DOHH2 (cell line): ENCODE results near the gene IMPDH1.
A peak's percentile ranks its signal among the peaks of the same experiment; 100 is the strongest.

ENCODE experiments used
- H3F3A ChIP-seq: fragments of 200-600 bp; sonication (generic), shearing (Covaris generic); 2 replicates; pipeline ENCODE4 v1.6.0; 2016; ENCODE audit warnings: antibody characterized with exemption, mild to moderate bottlenecking; ENCODE audit not compliant: control insufficient read depth, insufficient read depth
- H3K27ac ChIP-seq: fragments of 200-600 bp; sonication (generic); 2 replicates; pipeline ENCODE4 v1.5.1; 2014; ENCODE audit warnings: low read depth, mild to moderate bottlenecking, low read length, moderate library complexity
- H3K27me3 ChIP-seq: fragments of 200-600 bp; sonication (generic); 2 replicates; pipeline ENCODE4 v1.6.1; 2014; ENCODE audit warnings: mild to moderate bottlenecking, low read length, mixed read lengths; ENCODE audit not compliant: control insufficient read depth
- H3K36me3 ChIP-seq: fragments of 200-600 bp; sonication (generic); 2 replicates; pipeline ENCODE4 v1.6.1; 2014; ENCODE audit warnings: mild to moderate bottlenecking, low read length, moderate library complexity, mixed read lengths; ENCODE audit not compliant: control insufficient read depth
- H3K4me1 ChIP-seq: fragments of 200-600 bp; sonication (generic); 2 replicates; pipeline ENCODE4 v1.6.1; 2014; ENCODE audit warnings: mild to moderate bottlenecking, low read length, mixed read lengths; ENCODE audit not compliant: control insufficient read depth
- H3K4me2 ChIP-seq: fragments of 200-600 bp; sonication (generic); 2 replicates; pipeline ENCODE4 v1.6.0; 2014; ENCODE audit warnings: mild to moderate bottlenecking, low read length, moderate library complexity
- H3K4me3 ChIP-seq: fragments of 200-600 bp; sonication (generic); 2 replicates; pipeline ENCODE4 v1.5.1; 2014; ENCODE audit warnings: mild to moderate bottlenecking, low read length, mixed read lengths
- H3K79me2 ChIP-seq: fragments of 200-600 bp; sonication (generic); 2 replicates; pipeline ENCODE4 v1.6.1; 2014; ENCODE audit warnings: mild to moderate bottlenecking, low read length, mixed read lengths; ENCODE audit not compliant: control insufficient read depth
- H3K9me2 ChIP-seq: fragments of 200-600 bp; sonication (generic); replicated peaks from 2 replicates; pipeline ENCODE4 v1.6.1; 2014; ENCODE audit warnings: mild to moderate bottlenecking, low read length, mixed read lengths; ENCODE audit not compliant: control insufficient read depth
- H3K9me3 ChIP-seq: fragments of 200-600 bp; sonication (generic); 2 replicates; pipeline ENCODE4 v1.6.1; 2014; ENCODE audit warnings: antibody characterized with exemption, low read length, mixed read lengths; ENCODE audit not compliant: control insufficient read depth, insufficient read depth
- H4K20me1 ChIP-seq: fragments of 200-600 bp; sonication (generic); 2 replicates; pipeline ENCODE4 v1.6.0; 2014; ENCODE audit warnings: low read depth, mild to moderate bottlenecking, antibody characterized with exemption, low read length, moderate library complexity; ENCODE audit not compliant: control insufficient read depth, insufficient read depth
- EZH2phosphoT487 ChIP-seq: fragments of 200-600 bp; sonication (generic); IDR thresholded peaks from 2 replicates; pipeline ENCODE4 v1.6.1; 2017; ENCODE audit warnings: borderline replicate concordance, mild to moderate bottlenecking, antibody characterized with exemption, low read length, moderate library complexity, mixed read lengths
- TF ChIP-seq, protein P1 (sequence below): fragments of 200-600 bp; sonication (generic); IDR thresholded peaks from one replicate; pipeline ENCODE4 v1.5.1; 2014; ENCODE audit warnings: antibody characterized with exemption, mild to moderate bottlenecking, low read depth, low read length; ENCODE audit not compliant: poor library complexity, severe bottlenecking

IMPDH1 gene

DNA sequence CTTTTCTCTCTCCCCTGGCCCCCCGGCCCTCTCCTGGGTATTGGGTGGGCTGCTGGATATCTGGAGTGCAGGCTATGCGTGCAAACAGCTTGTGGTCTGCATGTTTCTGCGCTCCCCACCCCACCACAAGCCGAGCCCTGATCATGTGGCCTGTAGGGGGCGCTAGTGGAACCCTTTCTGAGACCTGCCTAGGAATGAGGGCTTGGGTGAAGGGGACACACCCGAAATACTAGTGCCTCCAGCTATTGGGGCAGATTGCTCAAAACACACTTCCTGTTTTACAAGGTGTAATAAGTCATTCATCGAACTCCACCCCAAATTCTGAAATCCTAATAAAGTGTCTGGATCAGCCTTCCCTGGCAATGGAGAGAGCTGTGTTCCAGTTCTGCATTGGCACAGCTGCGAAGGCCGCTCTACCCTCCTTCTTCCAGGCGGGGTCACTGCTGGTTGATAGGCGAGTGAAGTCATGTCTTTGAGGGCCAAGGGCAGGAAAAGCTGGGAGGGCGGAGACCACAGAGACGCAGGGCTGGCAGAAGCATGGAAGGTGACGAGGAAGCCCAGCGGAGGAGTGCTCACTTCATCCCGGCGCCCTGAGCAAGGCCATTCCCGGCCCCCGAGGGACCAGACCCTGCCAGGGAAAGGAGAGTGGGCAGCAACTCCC is 28.5 kb downstream of the IMPDH1 start:
- peaks cover 10% of the 10 kb centered on the region for H3K27me3 ChIP-seq
- no peaks in the 10 kb centered on the region for H3K79me2 ChIP-seq
- H3K27ac ChIP-seq = no peak overlapping the region
- no peaks in the 10 kb centered on the region for H3K9me3 ChIP-seq
- no peaks in the 10 kb centered on the region for H3K9me2 ChIP-seq
- no peak overlapping the region for H3K4me2 ChIP-seq
- H4K20me1 ChIP-seq = no peaks in the 10 kb centered on the region
- no peaks in the 10 kb centered on the region for H3F3A ChIP-seq
- 0 out of 2 replicates have a peak, but pooled peaks cover 5% of the 10 kb centered on the region for H3K4me1 ChIP-seq
- H3K36me3 ChIP-seq = no peaks in the 10 kb centered on the region
- H3K4me3 ChIP-seq = no peak overlapping the region
- no peak for TF ChIP-seq EZH2phosphoT487
- TF ChIP-seq, protein P1, sequence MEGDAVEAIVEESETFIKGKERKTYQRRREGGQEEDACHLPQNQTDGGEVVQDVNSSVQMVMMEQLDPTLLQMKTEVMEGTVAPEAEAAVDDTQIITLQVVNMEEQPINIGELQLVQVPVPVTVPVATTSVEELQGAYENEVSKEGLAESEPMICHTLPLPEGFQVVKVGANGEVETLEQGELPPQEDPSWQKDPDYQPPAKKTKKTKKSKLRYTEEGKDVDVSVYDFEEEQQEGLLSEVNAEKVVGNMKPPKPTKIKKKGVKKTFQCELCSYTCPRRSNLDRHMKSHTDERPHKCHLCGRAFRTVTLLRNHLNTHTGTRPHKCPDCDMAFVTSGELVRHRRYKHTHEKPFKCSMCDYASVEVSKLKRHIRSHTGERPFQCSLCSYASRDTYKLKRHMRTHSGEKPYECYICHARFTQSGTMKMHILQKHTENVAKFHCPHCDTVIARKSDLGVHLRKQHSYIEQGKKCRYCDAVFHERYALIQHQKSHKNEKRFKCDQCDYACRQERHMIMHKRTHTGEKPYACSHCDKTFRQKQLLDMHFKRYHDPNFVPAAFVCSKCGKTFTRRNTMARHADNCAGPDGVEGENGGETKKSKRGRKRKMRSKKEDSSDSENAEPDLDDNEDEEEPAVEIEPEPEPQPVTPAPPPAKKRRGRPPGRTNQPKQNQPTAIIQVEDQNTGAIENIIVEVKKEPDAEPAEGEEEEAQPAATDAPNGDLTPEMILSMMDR = peak; percentile 100

DNA sequence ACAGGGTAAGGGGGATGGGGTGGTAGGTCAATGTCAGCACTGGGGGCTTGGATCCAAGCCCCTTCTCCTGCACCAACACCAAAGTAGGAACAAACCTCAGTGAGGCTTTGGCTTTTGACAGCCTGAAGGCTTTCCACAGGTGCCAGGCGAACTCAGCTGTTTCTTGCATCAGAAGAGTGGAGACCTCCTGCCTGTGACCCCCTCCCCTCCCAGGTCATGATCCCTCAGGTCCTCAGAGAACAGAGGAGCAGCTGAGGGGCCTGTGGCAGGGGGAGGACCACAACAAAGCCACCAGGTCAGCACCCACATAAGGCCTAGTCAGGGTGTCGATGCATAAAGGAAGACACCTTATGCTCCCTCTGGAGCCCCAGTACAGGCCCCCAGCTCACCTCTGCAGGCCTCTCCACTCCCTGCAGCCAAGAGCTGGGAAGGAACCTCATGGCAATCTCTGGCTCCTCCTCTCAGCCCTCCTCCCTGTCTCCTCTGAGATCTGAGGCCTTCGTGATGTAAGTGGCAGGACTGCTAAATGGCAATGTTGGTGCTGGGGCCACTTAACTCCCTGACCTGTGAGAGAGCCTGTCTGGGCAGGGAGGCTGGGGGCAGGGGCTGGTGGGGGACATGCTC is 29.2 kb downstream of the IMPDH1 start:
- H3K9me3 ChIP-seq = no peaks in the 10 kb centered on the region
- H4K20me1 ChIP-seq = no peaks in the 10 kb centered on the region
- no peak overlapping the region for H3K4me3 ChIP-seq
- H3K27ac ChIP-seq = no peak overlapping the region
- no peaks in the 10 kb centered on the region for H3K9me2 ChIP-seq
- no peaks in the 10 kb centered on the region for H3K79me2 ChIP-seq
- no peaks in the 10 kb centered on the region for H3F3A ChIP-seq
- TF ChIP-seq, protein P1 = no peak
- no peak for TF ChIP-seq EZH2phosphoT487
- H3K4me2 ChIP-seq = no peak overlapping the region
- H3K4me1 ChIP-seq = 0 out of 2 replicates have a peak, but pooled peaks cover 5% of the 10 kb centered on the region
- H3K36me3 ChIP-seq = no peaks in the 10 kb centered on the region
- H3K27me3 ChIP-seq = peaks cover 14% of the 10 kb centered on the region

DNA sequence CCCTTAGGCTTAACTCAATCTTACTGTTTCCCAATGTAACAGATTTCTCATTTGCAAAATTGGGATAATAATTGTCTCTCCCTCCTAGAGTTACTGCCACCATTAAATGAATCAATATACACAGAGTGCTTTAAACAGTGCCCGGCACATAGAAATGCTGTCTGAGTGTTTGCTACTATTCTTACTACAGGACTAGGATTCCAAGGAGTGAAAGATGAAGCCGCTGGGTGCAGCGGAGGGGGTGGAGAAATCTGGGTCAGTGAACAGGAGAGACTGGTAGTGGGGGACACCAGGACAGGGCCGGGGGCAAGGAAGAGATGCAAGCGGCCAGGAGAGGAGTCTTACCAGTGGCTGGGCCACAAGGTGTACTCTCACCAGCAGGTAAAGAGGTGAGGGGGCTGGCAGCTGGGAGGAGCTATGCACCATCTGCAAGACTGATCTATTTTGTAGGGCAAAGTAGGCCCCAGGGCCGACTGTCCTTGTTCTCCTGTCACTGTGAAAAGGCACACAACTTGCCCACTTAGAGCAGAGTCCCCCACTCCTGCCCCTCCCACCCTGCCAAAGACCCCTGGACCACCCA is 29.8 kb downstream of the IMPDH1 start:
- H3K4me2 ChIP-seq = no peak overlapping the region
- no peaks in the 10 kb centered on the region for H3K36me3 ChIP-seq
- peaks cover 14% of the 10 kb centered on the region for H3K27me3 ChIP-seq
- H3K9me3 ChIP-seq = no peaks in the 10 kb centered on the region
- H3F3A ChIP-seq = no peaks in the 10 kb centered on the region
- no peak overlapping the region for H3K27ac ChIP-seq
- no peaks in the 10 kb centered on the region for H4K20me1 ChIP-seq
- 0 out of 2 replicates have a peak, but pooled peaks cover 5% of the 10 kb centered on the region for H3K4me1 ChIP-seq
- TF ChIP-seq, protein P1 = no peak
- TF ChIP-seq EZH2phosphoT487 = no peak
- no peaks in the 10 kb centered on the region for H3K79me2 ChIP-seq
- H3K9me2 ChIP-seq = no peaks in the 10 kb centered on the region
- no peak overlapping the region for H3K4me3 ChIP-seq
